Lower leg skin (tissue), 3 donors: ENCODE results near the gene AKR1C2.

ENCODE experiments used
- POLR2A ChIP-seq, 2 donors: fragments of 450-650 bp; IDR thresholded peaks; one replicate each; pipeline ENCODE4 v1.6.1; 2016 to 2017; ENCODE audit warnings: antibody characterized with exemption in 2 of 2, mild to moderate bottlenecking in 1 of 2, moderate library complexity in 1 of 2
- TF ChIP-seq, protein P1 (sequence below), 3 donors: fragments of 450-650 bp; IDR thresholded peaks; one replicate each; pipeline ENCODE4 v1.5.1; 2016; ENCODE audit warnings: antibody characterized with exemption in 3 of 3, mild to moderate bottlenecking in 3 of 3, moderate library complexity in 2 of 3

DNA sequence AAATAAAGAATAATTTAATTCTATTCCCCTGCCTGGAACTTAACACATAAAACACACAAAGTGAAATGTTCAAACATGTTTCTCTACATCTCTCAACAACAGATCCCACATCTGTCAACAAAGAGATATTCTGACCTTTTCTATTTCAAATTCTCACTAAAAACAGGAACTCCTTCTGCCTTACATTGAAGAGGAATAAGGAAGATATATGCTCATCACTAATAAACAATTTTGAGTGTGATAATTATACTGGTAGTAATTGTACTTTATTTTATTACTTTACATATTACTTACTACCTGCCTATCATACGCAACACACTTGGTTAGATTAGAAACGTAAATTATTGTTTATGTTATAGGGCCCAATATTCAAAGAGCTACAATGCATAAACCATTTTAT is 13.4 kb downstream of the AKR1C2 start:
- TF ChIP-seq, protein P1, sequence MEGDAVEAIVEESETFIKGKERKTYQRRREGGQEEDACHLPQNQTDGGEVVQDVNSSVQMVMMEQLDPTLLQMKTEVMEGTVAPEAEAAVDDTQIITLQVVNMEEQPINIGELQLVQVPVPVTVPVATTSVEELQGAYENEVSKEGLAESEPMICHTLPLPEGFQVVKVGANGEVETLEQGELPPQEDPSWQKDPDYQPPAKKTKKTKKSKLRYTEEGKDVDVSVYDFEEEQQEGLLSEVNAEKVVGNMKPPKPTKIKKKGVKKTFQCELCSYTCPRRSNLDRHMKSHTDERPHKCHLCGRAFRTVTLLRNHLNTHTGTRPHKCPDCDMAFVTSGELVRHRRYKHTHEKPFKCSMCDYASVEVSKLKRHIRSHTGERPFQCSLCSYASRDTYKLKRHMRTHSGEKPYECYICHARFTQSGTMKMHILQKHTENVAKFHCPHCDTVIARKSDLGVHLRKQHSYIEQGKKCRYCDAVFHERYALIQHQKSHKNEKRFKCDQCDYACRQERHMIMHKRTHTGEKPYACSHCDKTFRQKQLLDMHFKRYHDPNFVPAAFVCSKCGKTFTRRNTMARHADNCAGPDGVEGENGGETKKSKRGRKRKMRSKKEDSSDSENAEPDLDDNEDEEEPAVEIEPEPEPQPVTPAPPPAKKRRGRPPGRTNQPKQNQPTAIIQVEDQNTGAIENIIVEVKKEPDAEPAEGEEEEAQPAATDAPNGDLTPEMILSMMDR (IDR thresholded peaks at IDR 0.05), result no peak
- no peak for TF ChIP-seq POLR2A (IDR thresholded peaks at IDR 0.05)
